GM12874 (cell line): ENCODE measurements around the gene AKAP8.

ENCODE experiments used
- TF ChIP-seq, protein P1 (sequence below): IDR thresholded peaks from 2 replicates; pipeline ENCODE4 v1.5.1; 2011; ENCODE audit warnings: low read depth, mild to moderate bottlenecking, control low read depth, low read length, moderate library complexity; ENCODE audit not compliant: insufficient read depth

AKAP8 gene

GRCh38 chr19:15396436-15396835, 16.8 kb upstream of the AKAP8 start:
- TF ChIP-seq, protein P1, sequence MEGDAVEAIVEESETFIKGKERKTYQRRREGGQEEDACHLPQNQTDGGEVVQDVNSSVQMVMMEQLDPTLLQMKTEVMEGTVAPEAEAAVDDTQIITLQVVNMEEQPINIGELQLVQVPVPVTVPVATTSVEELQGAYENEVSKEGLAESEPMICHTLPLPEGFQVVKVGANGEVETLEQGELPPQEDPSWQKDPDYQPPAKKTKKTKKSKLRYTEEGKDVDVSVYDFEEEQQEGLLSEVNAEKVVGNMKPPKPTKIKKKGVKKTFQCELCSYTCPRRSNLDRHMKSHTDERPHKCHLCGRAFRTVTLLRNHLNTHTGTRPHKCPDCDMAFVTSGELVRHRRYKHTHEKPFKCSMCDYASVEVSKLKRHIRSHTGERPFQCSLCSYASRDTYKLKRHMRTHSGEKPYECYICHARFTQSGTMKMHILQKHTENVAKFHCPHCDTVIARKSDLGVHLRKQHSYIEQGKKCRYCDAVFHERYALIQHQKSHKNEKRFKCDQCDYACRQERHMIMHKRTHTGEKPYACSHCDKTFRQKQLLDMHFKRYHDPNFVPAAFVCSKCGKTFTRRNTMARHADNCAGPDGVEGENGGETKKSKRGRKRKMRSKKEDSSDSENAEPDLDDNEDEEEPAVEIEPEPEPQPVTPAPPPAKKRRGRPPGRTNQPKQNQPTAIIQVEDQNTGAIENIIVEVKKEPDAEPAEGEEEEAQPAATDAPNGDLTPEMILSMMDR, result no peak

DNA sequence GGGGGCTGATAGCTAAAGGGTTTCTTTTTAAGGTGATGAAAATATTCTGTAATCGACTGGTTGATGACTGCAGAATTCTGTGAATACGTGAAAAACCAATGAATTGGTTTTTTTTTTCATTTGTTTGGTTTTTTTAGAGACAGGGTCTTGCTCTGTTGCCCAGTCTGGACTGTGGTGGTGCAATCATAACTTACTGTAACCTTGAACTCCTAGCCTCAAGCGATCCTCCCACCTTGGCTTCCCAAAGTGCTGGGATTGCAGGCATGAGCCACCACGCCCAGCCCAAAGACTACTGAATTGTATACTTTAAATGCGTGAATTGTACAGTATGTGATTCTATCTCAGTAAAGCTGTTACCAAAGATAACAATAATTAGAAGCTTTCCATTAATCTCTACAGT, 14.8 kb upstream of the AKAP8 start:
- TF ChIP-seq, protein P1, result no peak

DNA sequence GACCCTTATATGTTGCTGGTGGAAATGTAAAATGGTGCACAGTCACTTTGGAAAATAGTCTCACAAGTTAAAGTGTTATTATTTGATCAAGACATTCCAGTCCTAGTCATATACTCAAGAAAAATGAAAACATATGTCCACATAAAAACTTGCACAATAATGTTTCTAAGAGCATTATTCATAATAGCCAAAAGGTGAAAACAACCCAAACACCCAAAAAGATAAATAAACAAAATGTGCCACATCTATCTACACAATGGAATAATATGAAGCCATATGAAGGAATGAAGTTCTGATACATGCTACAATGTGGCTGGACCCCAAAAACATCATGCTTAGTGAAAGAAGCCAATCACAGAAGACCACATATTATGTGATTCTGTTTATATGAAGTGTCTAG, 14.4 kb upstream of the AKAP8 start:
- TF ChIP-seq, protein P1, result no peak

DNA sequence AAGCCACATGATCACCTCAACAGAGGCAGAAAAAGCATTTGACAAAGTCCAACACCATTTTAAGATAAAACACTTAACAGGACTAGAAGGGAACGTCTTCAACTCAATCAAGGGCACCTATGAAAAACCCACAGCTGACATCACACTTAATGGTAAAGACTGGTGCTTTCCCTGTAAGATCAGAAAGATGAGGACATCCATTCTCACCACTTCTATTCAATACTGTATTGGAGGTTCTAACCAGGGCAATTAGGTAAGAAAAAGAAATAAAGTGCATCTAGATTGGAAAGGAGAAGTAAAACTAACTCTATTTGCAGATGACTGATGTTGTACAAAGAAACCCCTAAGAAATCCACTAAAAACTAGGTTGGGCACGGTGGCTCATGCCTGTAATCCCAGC, 11.2 kb upstream of the AKAP8 start:
- TF ChIP-seq, protein P1, result no peak

- TF ChIP-seq, protein P1, result no peak
Observed at GRCh38 chr19:15381864-15382263, 2.3 kb upstream of the AKAP8 start.

DNA sequence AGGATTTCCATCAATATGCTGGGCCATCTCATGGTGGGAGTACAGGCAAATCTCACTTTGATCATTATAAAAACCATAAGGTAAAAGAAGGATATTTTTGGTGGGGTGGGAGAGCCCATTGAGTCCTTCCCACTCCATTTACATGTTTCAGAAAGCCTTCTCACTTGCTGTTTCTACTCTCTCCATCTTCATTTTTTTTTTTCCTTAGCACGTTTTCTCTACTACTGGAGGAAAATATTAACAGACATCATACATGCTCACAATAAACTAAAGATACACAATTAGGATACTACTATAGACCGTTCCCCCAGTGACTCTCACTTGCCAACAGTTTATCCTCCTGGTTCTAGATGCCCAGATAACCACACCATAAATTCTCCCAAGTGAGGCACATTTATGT, 1.8 kb upstream of the AKAP8 start:
- TF ChIP-seq, protein P1, result no peak

DNA sequence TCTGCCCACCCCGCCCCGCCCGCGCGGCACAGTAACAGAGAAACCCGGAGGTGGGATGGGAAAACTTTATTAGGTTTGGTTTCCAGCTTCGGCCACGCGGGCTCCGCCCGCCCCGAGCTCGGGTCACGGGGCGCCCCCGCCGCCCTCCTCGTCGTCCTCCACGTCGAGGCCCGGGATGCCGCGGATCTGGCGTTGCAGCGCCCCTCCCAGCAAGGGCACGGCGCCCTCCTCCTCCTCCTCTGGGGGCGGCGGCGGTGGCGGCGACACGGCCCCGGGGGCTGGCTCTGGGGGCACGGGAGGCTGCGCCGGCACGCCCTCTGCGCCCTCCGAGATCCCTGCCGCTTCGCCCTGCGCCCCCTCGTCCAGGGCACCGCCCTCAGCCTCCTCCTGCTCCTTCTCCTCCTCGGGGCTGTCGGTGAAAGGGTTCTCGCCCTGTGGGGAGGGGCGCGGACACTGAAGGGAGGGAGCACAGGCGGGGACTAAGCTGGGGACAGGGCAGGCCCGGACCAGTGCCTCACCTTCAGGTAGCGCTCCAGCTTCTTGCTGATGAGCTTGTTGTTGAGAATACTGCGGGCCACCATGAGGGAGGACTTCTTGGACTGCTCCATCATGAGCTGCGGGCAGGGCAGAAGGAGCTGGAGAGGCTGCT, 536 bp upstream of the AKAP8 start:
- TF ChIP-seq, protein P1, result no peak
